Activated naive CD8-positive, alpha-beta T cell treated with anti-CD3 and anti-CD28 coated beads for 36 hours (primary cell): Measurements from ENCODE around the gene NAA30. TPM values are rescaled to one million over a fixed set of nuclear protein-coding genes. Genes with fewer than 3 reads are reported as not detected.

Experiments
- DNase-seq: peaks from one replicate; pipeline ENCODE4 v3.0.0; 2021
- H3K27ac Mint-ChIP-seq: one replicate; pipeline ENCODE4 v1.8.0; 2022; ENCODE audit warnings: mild to moderate bottlenecking, moderate library complexity, mixed read lengths
- H3K27me3 Mint-ChIP-seq: one replicate; pipeline ENCODE4 v1.8.0; 2022; ENCODE audit warnings: mild to moderate bottlenecking, mixed read lengths
- H3K36me3 Mint-ChIP-seq: one replicate; pipeline ENCODE4 v1.8.0; 2021; ENCODE audit warnings: mild to moderate bottlenecking, mixed read lengths
- H3K4me1 Mint-ChIP-seq: one replicate; pipeline ENCODE4 v1.8.0; 2021; ENCODE audit warnings: mixed read lengths
- H3K4me3 Mint-ChIP-seq: one replicate; pipeline ENCODE4 v1.8.0; 2022; ENCODE audit warnings: mild to moderate bottlenecking, moderate library complexity, mixed read lengths
- H3K9me3 Mint-ChIP-seq: one replicate; pipeline ENCODE4 v1.8.0; 2022; ENCODE audit warnings: mixed read lengths
- total RNA-seq, 2 experiments: library from RNA; stranded (reverse); gene quantifications; one replicate each; pipeline ENCODE4 v1.2.3, GENCODE V29; 2021

The NAA30 gene
- total RNA-seq, 2 experiments from 2014 or later = 18.8 to 20.0 TPM

- H3K9me3 Mint-ChIP-seq = no peaks in the 10 kb centered on the region
- no peak for DNase-seq
- no peaks in the 10 kb centered on the region for H3K27me3 Mint-ChIP-seq
- H3K36me3 Mint-ChIP-seq = peaks cover 16% of the 10 kb centered on the region
- H3K4me3 Mint-ChIP-seq = no peak overlapping the region
- H3K27ac Mint-ChIP-seq = no peak overlapping the region
- H3K4me1 Mint-ChIP-seq = peaks cover 2% of the 10 kb centered on the region
Measured at GRCh38 chr14:57413849-57414248, 23.5 kb downstream of the NAA30 start.

DNA sequence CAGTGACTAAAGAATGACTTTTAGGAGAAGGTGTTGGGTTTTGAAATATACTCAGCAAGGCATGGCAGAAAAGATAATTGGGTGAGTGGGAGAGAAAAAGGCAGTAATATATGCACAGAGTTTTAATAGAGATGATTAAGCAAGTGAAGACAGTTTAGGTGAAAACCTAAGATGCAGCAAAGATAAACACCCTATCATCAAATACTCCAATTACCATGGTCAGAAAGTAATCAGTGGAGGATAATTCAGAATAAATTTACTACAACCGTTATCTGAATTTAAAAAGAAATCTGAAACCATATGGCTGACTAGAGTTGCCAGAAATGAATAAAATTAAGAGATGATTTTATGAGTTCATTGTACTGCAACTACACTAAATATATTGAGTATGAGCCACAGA lies 26.8 kb downstream of the NAA30 start:
- DNase-seq = no peak
- H3K9me3 Mint-ChIP-seq = no peaks in the 10 kb centered on the region
- H3K36me3 Mint-ChIP-seq = peaks cover 5% of the 10 kb centered on the region
- no peaks in the 10 kb centered on the region for H3K27me3 Mint-ChIP-seq
- H3K4me3 Mint-ChIP-seq = no peak overlapping the region
- H3K4me1 Mint-ChIP-seq = peaks cover under 1% of the 10 kb centered on the region
- no peak overlapping the region for H3K27ac Mint-ChIP-seq

DNA sequence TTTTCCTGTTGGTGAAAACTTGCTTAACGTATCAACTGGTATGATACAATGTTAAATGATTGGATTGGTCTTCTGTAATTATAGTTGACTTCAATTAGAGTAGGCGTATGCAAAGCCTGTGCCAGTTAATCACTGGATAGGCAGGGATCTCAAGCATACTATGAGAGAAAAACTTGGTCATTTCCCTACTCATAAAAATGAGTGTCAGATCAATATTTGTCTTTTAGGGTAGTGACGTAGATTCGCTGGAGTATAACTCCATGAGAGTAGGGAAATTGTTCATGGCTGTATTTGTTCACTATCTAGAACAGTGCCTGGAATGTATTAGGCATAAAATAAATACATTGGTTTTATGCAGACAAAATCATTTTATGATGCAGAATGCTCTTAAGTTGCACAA lies 28.6 kb downstream of the NAA30 start:
- Mint-ChIP-seq H3K4me3 (no peak overlapping the region), H3K27ac (no peak overlapping the region), H3K36me3 (no peaks in the 10 kb centered on the region), H3K9me3 (no peaks in the 10 kb centered on the region), H3K4me1 (no peaks in the 10 kb centered on the region), H3K27me3 (no peaks in the 10 kb centered on the region)
- no peak for DNase-seq

GRCh38 chr14:57420033-57420432 lies 29.6 kb downstream of the NAA30 start:
- Mint-ChIP-seq H3K36me3 (no peaks in the 10 kb centered on the region), H3K9me3 (no peaks in the 10 kb centered on the region), H3K27me3 (no peaks in the 10 kb centered on the region), H3K4me3 (no peak overlapping the region), H3K27ac (no peak overlapping the region), H3K4me1 (no peaks in the 10 kb centered on the region)
- no peak for DNase-seq

- Mint-ChIP-seq H3K4me3 (no peak overlapping the region), H3K9me3 (no peaks in the 10 kb centered on the region), H3K27ac (no peak overlapping the region), H3K27me3 (no peaks in the 10 kb centered on the region), H3K36me3 (no peaks in the 10 kb centered on the region), H3K4me1 (no peaks in the 10 kb centered on the region)
- no peak for DNase-seq
Measured at GRCh38 chr14:57420986-57421385, 30.6 kb downstream of the NAA30 start.

GRCh38 chr14:57435923-57436322 lies 45.5 kb downstream of the NAA30 start:
- H3K4me3 Mint-ChIP-seq = no peak overlapping the region
- DNase-seq = no peak
- no peak overlapping the region for H3K27ac Mint-ChIP-seq
- no peaks in the 10 kb centered on the region for H3K4me1 Mint-ChIP-seq
- H3K27me3 Mint-ChIP-seq = peaks cover 5% of the 10 kb centered on the region
- peaks cover 1% of the 10 kb centered on the region for H3K9me3 Mint-ChIP-seq
- peaks cover 3% of the 10 kb centered on the region for H3K36me3 Mint-ChIP-seq

DNA sequence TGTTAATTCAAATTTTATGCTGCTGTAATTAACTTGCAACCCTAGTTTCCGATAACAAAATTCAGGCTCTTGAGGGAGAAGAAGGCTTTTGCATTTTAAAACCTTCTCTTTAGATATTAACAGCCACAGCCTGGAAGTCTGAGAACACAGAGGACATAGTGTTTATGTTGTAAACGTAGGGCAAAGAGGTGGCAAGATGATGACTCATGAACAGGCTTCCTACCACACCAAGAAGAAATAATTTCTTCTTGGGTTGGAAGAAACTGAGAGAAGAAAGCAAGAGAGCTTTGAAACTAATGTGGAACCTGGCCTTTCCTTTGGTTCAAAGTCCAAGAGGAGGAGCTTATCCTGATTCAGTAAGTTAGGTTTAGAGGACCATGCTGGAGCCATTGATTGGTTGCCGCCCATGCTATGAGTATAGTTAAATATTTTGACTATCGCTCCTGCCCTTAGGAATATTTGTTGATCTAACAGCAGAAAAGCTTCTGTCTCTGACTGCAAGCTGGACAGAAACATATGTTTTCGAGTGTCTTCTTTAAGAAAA lies 71.5 kb downstream of the NAA30 start:
- H3K9me3 Mint-ChIP-seq = no peaks in the 10 kb centered on the region

GRCh38 chr14:57462551-57462950 lies 72.2 kb downstream of the NAA30 start:
- H3K36me3 Mint-ChIP-seq = no peaks in the 10 kb centered on the region
- no peaks in the 10 kb centered on the region for H3K4me1 Mint-ChIP-seq
- no peaks in the 10 kb centered on the region for H3K9me3 Mint-ChIP-seq
- no peak overlapping the region for H3K4me3 Mint-ChIP-seq
- no peak for DNase-seq
- no peak overlapping the region for H3K27ac Mint-ChIP-seq
- no peaks in the 10 kb centered on the region for H3K27me3 Mint-ChIP-seq

More for the DNA sequence above, 71.5 kb downstream of the NAA30 start:
- no peaks in the 10 kb centered on the region for H3K27me3 Mint-ChIP-seq
- H3K36me3 Mint-ChIP-seq = no peaks in the 10 kb centered on the region
- H3K27ac Mint-ChIP-seq = no peak overlapping the region
- H3K4me1 Mint-ChIP-seq = no peaks in the 10 kb centered on the region
- no peak for DNase-seq
- no peak overlapping the region for H3K4me3 Mint-ChIP-seq

- no peak for DNase-seq
- no peaks in the 10 kb centered on the region for H3K27me3 Mint-ChIP-seq
- H3K36me3 Mint-ChIP-seq = no peaks in the 10 kb centered on the region
- H3K9me3 Mint-ChIP-seq = no peaks in the 10 kb centered on the region
- H3K27ac Mint-ChIP-seq = no peak overlapping the region
- H3K4me1 Mint-ChIP-seq = no peaks in the 10 kb centered on the region
- H3K4me3 Mint-ChIP-seq = no peak overlapping the region
Measured at GRCh38 chr14:57464008-57464730, 73.8 kb downstream of the NAA30 start.

Other genes starting within 250 kb of the NAA30 start
- 10 to 100 TPM; 78.0 to 81.8 TPM for gene EXOC5, start 121.7 kb upstream of the NAA30 start, total RNA-seq
- gene AP5M1, start 121.6 kb upstream of the NAA30 start, total RNA-seq = 10 to 100 TPM; 36.9 to 44.5 TPM
- gene CCDC198, start 103.3 kb downstream of the NAA30 start, total RNA-seq = not detected